HEK293 (cell line): Measurements from ENCODE around the gene ISG20L2.

ENCODE experiments used
- MEIS1 ChIP-seq: sonication (generic); formaldehyde crosslinking; IDR thresholded peaks from 2 replicates; pipeline ENCODE4 v1.8.1; 2022; ENCODE audit warnings: missing genetic modification reagents, mild to moderate bottlenecking, borderline replicate concordance
- TF ChIP-seq, protein P1 (sequence below): IDR thresholded peaks from 2 replicates; pipeline ENCODE4 v1.6.1; 2011; ENCODE audit warnings: mild to moderate bottlenecking, low read depth, low read length, borderline replicate concordance
- TF ChIP-seq, protein P2 (sequence below): fragments of 450-650 bp; formaldehyde crosslinking; IDR thresholded peaks from 2 replicates; pipeline ENCODE4 v1.5.1; 2016; ENCODE audit warnings: missing biosample characterization, missing genetic modification characterization

DNA sequence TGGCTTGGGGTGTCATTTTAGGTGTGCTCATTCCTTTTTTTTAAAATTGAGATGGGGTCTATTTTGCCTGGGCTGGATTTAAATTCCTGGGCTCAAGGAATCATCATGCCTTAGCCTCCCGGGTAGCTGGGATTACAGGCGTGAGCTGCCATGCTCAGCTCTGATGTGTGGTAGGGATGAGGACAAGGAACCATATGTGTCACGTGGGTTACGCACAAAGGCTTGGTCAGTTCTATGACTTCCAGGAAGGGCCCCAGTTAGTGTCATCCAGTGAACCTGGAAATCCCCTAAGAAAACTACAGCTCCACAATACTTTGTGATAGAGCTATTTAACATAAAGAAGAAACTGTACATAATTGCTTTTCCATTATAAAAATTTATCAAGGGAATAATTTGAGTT lies 7.0 kb downstream of the ISG20L2 start:
- TF ChIP-seq, protein P1, sequence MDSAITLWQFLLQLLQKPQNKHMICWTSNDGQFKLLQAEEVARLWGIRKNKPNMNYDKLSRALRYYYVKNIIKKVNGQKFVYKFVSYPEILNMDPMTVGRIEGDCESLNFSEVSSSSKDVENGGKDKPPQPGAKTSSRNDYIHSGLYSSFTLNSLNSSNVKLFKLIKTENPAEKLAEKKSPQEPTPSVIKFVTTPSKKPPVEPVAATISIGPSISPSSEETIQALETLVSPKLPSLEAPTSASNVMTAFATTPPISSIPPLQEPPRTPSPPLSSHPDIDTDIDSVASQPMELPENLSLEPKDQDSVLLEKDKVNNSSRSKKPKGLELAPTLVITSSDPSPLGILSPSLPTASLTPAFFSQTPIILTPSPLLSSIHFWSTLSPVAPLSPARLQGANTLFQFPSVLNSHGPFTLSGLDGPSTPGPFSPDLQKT: no peak
- TF ChIP-seq, protein P2, sequence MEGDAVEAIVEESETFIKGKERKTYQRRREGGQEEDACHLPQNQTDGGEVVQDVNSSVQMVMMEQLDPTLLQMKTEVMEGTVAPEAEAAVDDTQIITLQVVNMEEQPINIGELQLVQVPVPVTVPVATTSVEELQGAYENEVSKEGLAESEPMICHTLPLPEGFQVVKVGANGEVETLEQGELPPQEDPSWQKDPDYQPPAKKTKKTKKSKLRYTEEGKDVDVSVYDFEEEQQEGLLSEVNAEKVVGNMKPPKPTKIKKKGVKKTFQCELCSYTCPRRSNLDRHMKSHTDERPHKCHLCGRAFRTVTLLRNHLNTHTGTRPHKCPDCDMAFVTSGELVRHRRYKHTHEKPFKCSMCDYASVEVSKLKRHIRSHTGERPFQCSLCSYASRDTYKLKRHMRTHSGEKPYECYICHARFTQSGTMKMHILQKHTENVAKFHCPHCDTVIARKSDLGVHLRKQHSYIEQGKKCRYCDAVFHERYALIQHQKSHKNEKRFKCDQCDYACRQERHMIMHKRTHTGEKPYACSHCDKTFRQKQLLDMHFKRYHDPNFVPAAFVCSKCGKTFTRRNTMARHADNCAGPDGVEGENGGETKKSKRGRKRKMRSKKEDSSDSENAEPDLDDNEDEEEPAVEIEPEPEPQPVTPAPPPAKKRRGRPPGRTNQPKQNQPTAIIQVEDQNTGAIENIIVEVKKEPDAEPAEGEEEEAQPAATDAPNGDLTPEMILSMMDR: no peak
- TF ChIP-seq MEIS1 (CRISPR knock-in tag): no peak
